ENCODE results near the gene OPTC.

OPTC gene

DNA sequence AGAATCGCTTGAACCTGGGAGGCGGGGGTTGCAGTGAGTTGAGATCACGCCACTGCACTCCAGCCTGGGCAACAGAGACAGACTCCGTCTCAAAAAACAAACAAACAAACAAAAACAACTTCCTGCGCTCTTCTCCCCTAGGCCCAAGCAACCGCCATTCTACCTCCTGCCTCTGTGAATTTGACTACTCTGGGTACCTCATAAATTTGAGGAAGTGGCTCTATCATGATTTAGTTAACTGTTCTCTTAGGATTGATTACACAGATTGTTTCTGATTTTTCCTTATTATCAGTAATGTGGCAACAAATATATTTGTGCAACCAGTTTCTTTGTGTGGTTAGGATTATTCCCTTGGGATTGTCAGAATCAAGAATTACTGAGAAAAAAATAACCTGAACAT is 29.7 kb downstream of the OPTC start:
- Histone ChIP-seq H2AFZ (ENCODE audit: low read length) (no peak overlapping the region), H3K79me2 (ENCODE audit: insufficient read depth, low read length) (no peaks in the 10 kb centered on the region), H3K4me2 (ENCODE audit: low read depth, low read length, poor library complexity, severe bottlenecking) (no peak overlapping the region), H3K9me3 (ENCODE audit: insufficient read depth, low read depth, low read length) (no peaks in the 10 kb centered on the region), H3K4me1 (ENCODE audit: insufficient read depth, low read length, poor library complexity, severe bottlenecking) (peaks cover 3% of the 10 kb centered on the region), H3K4me3 (ENCODE audit: low read length, poor library complexity, severe bottlenecking) (no peak overlapping the region), H3K9ac (ENCODE audit: low read depth, low read length, poor library complexity, severe bottlenecking) (no peak overlapping the region), H3K36me3 (ENCODE audit: insufficient read depth, low read length) (no peaks in the 10 kb centered on the region), H3K9me2 (replicated peaks; ENCODE audit: low read depth, low read length) (no peaks in the 10 kb centered on the region), H3F3A (ENCODE audit: low read depth) (no peaks in the 10 kb centered on the region), H4K20me1 (ENCODE audit: insufficient read depth, low read length, poor library complexity, severe bottlenecking) (no peaks in the 10 kb centered on the region), H3K27me3 (ENCODE audit: insufficient read depth, low read length, poor library complexity, severe bottlenecking) (no peaks in the 10 kb centered on the region)
- no peak for TF ChIP-seq EZH2phosphoT487 (IDR thresholded peaks at IDR 0.05; ENCODE audit: borderline replicate concordance)
- TF ChIP-seq, protein P1, sequence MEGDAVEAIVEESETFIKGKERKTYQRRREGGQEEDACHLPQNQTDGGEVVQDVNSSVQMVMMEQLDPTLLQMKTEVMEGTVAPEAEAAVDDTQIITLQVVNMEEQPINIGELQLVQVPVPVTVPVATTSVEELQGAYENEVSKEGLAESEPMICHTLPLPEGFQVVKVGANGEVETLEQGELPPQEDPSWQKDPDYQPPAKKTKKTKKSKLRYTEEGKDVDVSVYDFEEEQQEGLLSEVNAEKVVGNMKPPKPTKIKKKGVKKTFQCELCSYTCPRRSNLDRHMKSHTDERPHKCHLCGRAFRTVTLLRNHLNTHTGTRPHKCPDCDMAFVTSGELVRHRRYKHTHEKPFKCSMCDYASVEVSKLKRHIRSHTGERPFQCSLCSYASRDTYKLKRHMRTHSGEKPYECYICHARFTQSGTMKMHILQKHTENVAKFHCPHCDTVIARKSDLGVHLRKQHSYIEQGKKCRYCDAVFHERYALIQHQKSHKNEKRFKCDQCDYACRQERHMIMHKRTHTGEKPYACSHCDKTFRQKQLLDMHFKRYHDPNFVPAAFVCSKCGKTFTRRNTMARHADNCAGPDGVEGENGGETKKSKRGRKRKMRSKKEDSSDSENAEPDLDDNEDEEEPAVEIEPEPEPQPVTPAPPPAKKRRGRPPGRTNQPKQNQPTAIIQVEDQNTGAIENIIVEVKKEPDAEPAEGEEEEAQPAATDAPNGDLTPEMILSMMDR (conservative IDR thresholded peaks at IDR 0.05; ENCODE audit: low read length), result no peak

DNA sequence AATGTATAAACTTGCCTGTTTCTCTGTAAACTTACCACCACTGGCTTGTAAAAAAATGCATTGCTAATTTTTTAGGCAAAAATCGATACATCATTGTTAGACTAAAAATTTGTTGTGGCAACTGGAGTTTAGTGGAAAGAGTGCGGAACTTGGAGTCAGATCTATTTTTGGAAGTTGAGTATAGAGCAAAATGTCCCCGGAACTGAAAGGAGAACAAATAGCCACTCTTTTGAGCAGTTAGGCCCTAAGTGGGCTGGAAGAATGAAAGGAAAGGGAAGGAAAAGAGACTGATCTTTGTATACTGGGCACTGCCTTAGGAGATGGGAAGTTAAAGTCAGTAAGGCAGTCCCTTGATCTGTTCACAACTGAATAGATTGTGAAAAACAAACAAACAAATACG is 30.2 kb downstream of the OPTC start:
- Histone ChIP-seq H3K4me1 (ENCODE audit: insufficient read depth, low read length, poor library complexity, severe bottlenecking) (peaks cover 7% of the 10 kb centered on the region), H2AFZ (ENCODE audit: low read length) (no peak overlapping the region), H3K4me3 (ENCODE audit: low read length, poor library complexity, severe bottlenecking) (no peak overlapping the region), H3F3A (ENCODE audit: low read depth) (no peaks in the 10 kb centered on the region), H3K79me2 (ENCODE audit: insufficient read depth, low read length) (no peaks in the 10 kb centered on the region), H3K9me2 (replicated peaks; ENCODE audit: low read depth, low read length) (no peaks in the 10 kb centered on the region), H3K27me3 (ENCODE audit: insufficient read depth, low read length, poor library complexity, severe bottlenecking) (no peaks in the 10 kb centered on the region), H4K20me1 (ENCODE audit: insufficient read depth, low read length, poor library complexity, severe bottlenecking) (no peaks in the 10 kb centered on the region), H3K9me3 (ENCODE audit: insufficient read depth, low read depth, low read length) (no peaks in the 10 kb centered on the region), H3K9ac (ENCODE audit: low read depth, low read length, poor library complexity, severe bottlenecking) (no peak overlapping the region), H3K4me2 (ENCODE audit: low read depth, low read length, poor library complexity, severe bottlenecking) (no peak overlapping the region), H3K36me3 (ENCODE audit: insufficient read depth, low read length) (no peaks in the 10 kb centered on the region)
- TF ChIP-seq, protein P1 (conservative IDR thresholded peaks at IDR 0.05; ENCODE audit: low read length), result no peak

DNA sequence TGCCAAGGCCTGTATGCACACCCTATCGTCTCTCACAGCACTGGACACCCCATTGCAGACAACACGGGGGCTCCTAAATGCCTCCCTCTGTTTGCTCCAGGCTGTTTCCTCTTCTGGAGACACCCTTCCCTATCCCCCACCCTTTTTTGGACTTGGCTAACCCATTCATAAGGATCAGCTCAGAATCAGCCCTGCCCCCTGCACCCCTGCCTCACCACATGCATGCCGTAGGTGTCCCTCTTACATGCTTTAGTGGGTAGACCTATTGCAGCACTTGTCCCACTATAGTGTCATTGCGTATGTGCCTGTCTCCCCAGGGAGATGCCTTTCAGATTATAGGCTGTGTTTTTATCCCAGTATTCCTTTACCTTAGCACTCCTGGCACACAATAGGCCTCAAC is 30.9 kb downstream of the OPTC start:
- no peaks in the 10 kb centered on the region for H3F3A ChIP-seq (ENCODE audit: low read depth)
- H3K9me3 ChIP-seq (ENCODE audit: insufficient read depth, low read depth, low read length), result no peaks in the 10 kb centered on the region
- no peaks in the 10 kb centered on the region for H3K9me2 ChIP-seq (replicated peaks; ENCODE audit: low read depth, low read length)
- no peak overlapping the region for H2AFZ ChIP-seq (ENCODE audit: low read length)
- no peak overlapping the region for H3K4me2 ChIP-seq (ENCODE audit: low read depth, low read length, poor library complexity, severe bottlenecking)
- H3K9ac ChIP-seq (ENCODE audit: low read depth, low read length, poor library complexity, severe bottlenecking), result no peak overlapping the region
- H3K4me1 ChIP-seq (ENCODE audit: insufficient read depth, low read length, poor library complexity, severe bottlenecking), result peaks cover 10% of the 10 kb centered on the region
- H4K20me1 ChIP-seq (ENCODE audit: insufficient read depth, low read length, poor library complexity, severe bottlenecking), result no peaks in the 10 kb centered on the region
- H3K36me3 ChIP-seq (ENCODE audit: insufficient read depth, low read length), result no peaks in the 10 kb centered on the region
- H3K27me3 ChIP-seq (ENCODE audit: insufficient read depth, low read length, poor library complexity, severe bottlenecking), result no peaks in the 10 kb centered on the region
- H3K4me3 ChIP-seq (ENCODE audit: low read length, poor library complexity, severe bottlenecking), result no peak overlapping the region
- TF ChIP-seq, protein P1 (conservative IDR thresholded peaks at IDR 0.05; ENCODE audit: low read length), result no peak
- no peak for TF ChIP-seq EZH2phosphoT487 (IDR thresholded peaks at IDR 0.05; ENCODE audit: borderline replicate concordance)
- no peaks in the 10 kb centered on the region for H3K79me2 ChIP-seq (ENCODE audit: insufficient read depth, low read length)
